ENCODE data around the gene PRKCE.

The PRKCE gene

GRCh38 chr2:46163804-46164528 is 512.5 kb downstream of the PRKCE start:
- DNase-seq, result no peak

- DNase-seq, result no peak
These were observed 513.2 kb downstream of the PRKCE start for GRCh38 chr2:46164529-46165301.

GRCh38 chr2:46165916-46166315 is 514.4 kb downstream of the PRKCE start:
- no peak for DNase-seq

- no peak for DNase-seq
These were observed 515.9 kb downstream of the PRKCE start for GRCh38 chr2:46167406-46167805.

- no peak for DNase-seq
These were observed 516.4 kb downstream of the PRKCE start for GRCh38 chr2:46167924-46168323.

- DNase-seq, result no peak
These were observed 518.0 kb downstream of the PRKCE start for GRCh38 chr2:46169467-46169866.

- no peak for DNase-seq
These were observed 518.6 kb downstream of the PRKCE start for GRCh38 chr2:46170026-46170425.

GRCh38 chr2:46170611-46171350 is 519.3 kb downstream of the PRKCE start:
- DNase-seq, result no peak

- no peak for DNase-seq
These were observed 520.0 kb downstream of the PRKCE start for GRCh38 chr2:46171411-46171953.

GRCh38 chr2:46171996-46172546 is 520.6 kb downstream of the PRKCE start:
- no peak for DNase-seq

GRCh38 chr2:46173030-46173429 is 521.6 kb downstream of the PRKCE start:
- no peak for DNase-seq

GRCh38 chr2:46173636-46174250 is 522.3 kb downstream of the PRKCE start:
- no peak for DNase-seq

- no peak for DNase-seq
These were observed 523.1 kb downstream of the PRKCE start for GRCh38 chr2:46174345-46175170.

- no peak for DNase-seq
These were observed 523.9 kb downstream of the PRKCE start for GRCh38 chr2:46175419-46175818.

GRCh38 chr2:46177461-46178089 is 526.1 kb downstream of the PRKCE start:
- no peak for DNase-seq

GRCh38 chr2:46179037-46179621 is 527.7 kb downstream of the PRKCE start:
- DNase-seq, result peak; percentile 43 to 60

GRCh38 chr2:46180189-46180588 is 528.7 kb downstream of the PRKCE start:
- no peak for DNase-seq

- no peak for DNase-seq
These were observed 529.8 kb downstream of the PRKCE start for GRCh38 chr2:46181306-46181705.

GRCh38 chr2:46181789-46182530 is 530.5 kb downstream of the PRKCE start:
- DNase-seq, result peak in 1 of 2 experiments; percentile 6

GRCh38 chr2:46183426-46183825 is 532.0 kb downstream of the PRKCE start:
- no peak for DNase-seq
